Immature natural killer cell (primary cell): ENCODE measurements around the gene MAST4. TPM values are rescaled to one million over a fixed set of nuclear protein-coding genes. Genes with fewer than 3 reads are reported as not detected.
A peak's percentile ranks its signal among the peaks of the same experiment; 100 is the strongest.

Experiments
- DNase-seq, 3 donors: peaks; one replicate each; pipeline ENCODE4 v3.0.0; 2022; ENCODE audit warnings: mixed read lengths in 1 of 3
- H3K27ac Mint-ChIP-seq, 6 donors: one replicate each; pipeline ENCODE4 v1.8.0; 2020; ENCODE audit warnings: mixed read lengths in 6 of 6, mild to moderate bottlenecking in 5 of 6, inconsistent platforms in 4 of 6, moderate library complexity in 3 of 6
- H3K27me3 Mint-ChIP-seq, 3 donors: one replicate each; pipeline ENCODE4 v1.8.0; 2020 to 2021; ENCODE audit warnings: low read depth in 3 of 3, mild to moderate bottlenecking in 3 of 3, mixed read lengths in 3 of 3, moderate library complexity in 3 of 3, inconsistent platforms in 1 of 3
- H3K36me3 Mint-ChIP-seq, 3 donors: one replicate each; pipeline ENCODE4 v1.8.0; 2020; ENCODE audit warnings: mixed read lengths in 3 of 3, inconsistent platforms in 2 of 3, mild to moderate bottlenecking in 2 of 3
- H3K4me1 Mint-ChIP-seq, 2 donors: one replicate each; pipeline ENCODE4 v1.8.0; 2020; ENCODE audit warnings: inconsistent platforms in 2 of 2, mild to moderate bottlenecking in 2 of 2, mixed read lengths in 2 of 2, moderate library complexity in 1 of 2
- H3K4me3 Mint-ChIP-seq, 5 donors: one replicate each; pipeline ENCODE4 v1.8.0; 2020; ENCODE audit warnings: mild to moderate bottlenecking in 5 of 5, mixed read lengths in 5 of 5, inconsistent platforms in 3 of 5, moderate library complexity in 3 of 5
- H3K9me3 Mint-ChIP-seq, 6 donors: one replicate each; pipeline ENCODE4 v1.8.0; 2020; ENCODE audit warnings: mild to moderate bottlenecking in 6 of 6, mixed read lengths in 6 of 6, inconsistent platforms in 4 of 6, moderate library complexity in 3 of 6
- polyA plus RNA-seq, 3 donors: library from polyadenylated mRNA; unstranded; fragments of 300-500 nt; fragmentation: Illumina TruSeq; gene quantifications; one replicate each; pipeline ENCODE4 v1.2.3, GENCODE V29; 2021

MAST4 gene
- polyA plus RNA-seq, 3 donors from 2014 or later, result 0.51 to 2.8 (median 1.1) TPM

GRCh38 chr5:66573733-66574132, 22.5 kb upstream of the MAST4 start:
- H3K4me3 Mint-ChIP-seq, result no peak overlapping the region
- H3K27me3 Mint-ChIP-seq, result peaks cover 0 to 7% (median 2%) of the 10 kb centered on the region in 3 donors
- H3K36me3 Mint-ChIP-seq, result no peaks in the 10 kb centered on the region

DNA sequence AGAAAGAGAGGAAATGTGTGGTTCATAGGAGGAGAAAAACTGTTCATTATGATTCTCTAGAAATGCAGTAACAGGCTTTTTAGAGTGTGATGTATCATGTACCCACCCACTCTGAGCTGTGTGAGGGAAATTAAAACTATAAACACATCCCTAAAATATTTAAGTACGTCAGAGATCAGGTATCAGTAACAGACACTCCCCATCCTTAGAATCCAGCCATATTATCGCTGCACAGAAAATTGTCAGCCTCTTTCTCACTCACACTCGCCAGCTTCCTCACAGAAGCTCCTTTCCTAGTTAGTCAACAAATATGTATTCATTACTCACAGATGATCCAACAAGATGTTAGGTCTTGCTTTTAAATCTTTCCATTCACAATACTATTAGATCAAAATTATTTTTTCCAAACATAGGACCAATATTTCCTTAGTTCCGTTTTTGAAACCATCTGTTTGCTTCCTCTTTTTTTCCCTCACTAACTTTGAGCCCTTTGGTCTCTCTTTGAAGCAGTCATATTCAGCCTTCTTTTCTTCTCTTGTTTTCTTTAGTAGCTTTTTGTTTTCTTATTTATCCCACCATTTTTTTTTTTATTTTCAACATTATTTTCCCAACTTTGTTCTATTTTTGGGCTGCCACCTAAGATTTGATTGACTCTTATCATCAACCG, 13.6 kb upstream of the MAST4 start:
- Mint-ChIP-seq H3K4me1 (no peaks in the 10 kb centered on the region), H3K27me3 (peaks cover 0 to 5% (median 2%) of the 10 kb centered on the region in 3 donors), H3K27ac (no peak overlapping the region), H3K4me3 (no peak overlapping the region), H3K9me3 (peaks cover 0 to 1% (median 0%) of the 10 kb centered on the region in 6 donors), H3K36me3 (no peaks in the 10 kb centered on the region)
- no peak for DNase-seq

More at GRCh38 chr5:66573733-66574132, 22.5 kb upstream of the MAST4 start:
- no peak for DNase-seq
- Mint-ChIP-seq H3K27ac (no peak overlapping the region), H3K4me1 (no peaks in the 10 kb centered on the region), H3K9me3 (peaks cover 0 to 9% (median 0%) of the 10 kb centered on the region in 6 donors)

- no peaks in the 10 kb centered on the region for H3K36me3 Mint-ChIP-seq
- H3K9me3 Mint-ChIP-seq, result no peaks in the 10 kb centered on the region
- H3K27me3 Mint-ChIP-seq, result peaks cover 0 to 10% (median 2%) of the 10 kb centered on the region in 3 donors
Observed at GRCh38 chr5:66585291-66585690, 10.9 kb upstream of the MAST4 start.

GRCh38 chr5:66587771-66588170, 8.4 kb upstream of the MAST4 start:
- no peak for DNase-seq
- H3K4me3 Mint-ChIP-seq, result no peak overlapping the region
- H3K4me1 Mint-ChIP-seq, result no peaks in the 10 kb centered on the region
- H3K27ac Mint-ChIP-seq, result no peak overlapping the region
- no peaks in the 10 kb centered on the region for H3K36me3 Mint-ChIP-seq
- H3K9me3 Mint-ChIP-seq, result no peaks in the 10 kb centered on the region
- peaks cover 0 to 14% (median 4%) of the 10 kb centered on the region in 3 donors for H3K27me3 Mint-ChIP-seq

More at GRCh38 chr5:66585291-66585690, 10.9 kb upstream of the MAST4 start:
- no peaks in the 10 kb centered on the region for H3K4me1 Mint-ChIP-seq
- H3K4me3 Mint-ChIP-seq, result no peak overlapping the region
- no peak overlapping the region for H3K27ac Mint-ChIP-seq
- DNase-seq, result no peak

GRCh38 chr5:66596636-66597182, 516 bp downstream of the MAST4 start:
- peak overlapping the region in 3 of 5 donors; percentile 60 to 70 (median 65) for H3K4me3 Mint-ChIP-seq
- no peak overlapping the region for H3K27ac Mint-ChIP-seq
- peaks cover 0 to 3% (median 0%) of the 10 kb centered on the region in 6 donors for H3K9me3 Mint-ChIP-seq
- no peak for DNase-seq
- H3K4me1 Mint-ChIP-seq, result peaks cover 6 to 10% of the 10 kb centered on the region in 2 donors
- H3K36me3 Mint-ChIP-seq, result no peaks in the 10 kb centered on the region
- peaks cover 4 to 27% (median 23%) of the 10 kb centered on the region in 3 donors for H3K27me3 Mint-ChIP-seq

DNA sequence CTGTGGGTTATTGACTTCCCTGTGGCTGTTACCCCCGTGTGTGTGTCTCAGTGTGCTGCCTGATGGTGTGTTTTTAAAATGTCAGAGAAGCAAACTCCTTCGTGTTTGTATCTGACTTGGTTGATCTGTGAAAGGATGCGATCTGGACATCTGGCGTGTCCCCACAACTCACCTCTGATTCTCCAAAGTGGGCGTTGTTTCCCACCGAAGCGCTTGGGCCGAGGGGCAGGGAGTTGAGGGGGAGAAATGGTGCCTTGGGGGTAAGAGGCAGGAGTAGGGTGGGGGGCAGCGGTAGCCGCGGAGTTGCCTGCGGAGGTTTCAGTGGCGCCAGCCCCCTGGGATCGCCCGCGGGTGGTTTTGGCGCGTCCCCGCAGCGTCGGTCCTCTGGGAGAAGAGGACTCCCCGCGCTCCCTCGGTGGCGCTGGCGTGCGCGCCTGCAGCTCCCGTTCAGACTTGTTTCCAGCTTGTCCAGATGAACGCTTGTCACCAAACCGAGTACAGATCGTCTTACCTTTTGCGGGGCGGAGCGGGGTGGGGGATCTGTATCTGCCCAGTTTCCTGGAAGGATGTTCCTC, 1.1 kb downstream of the MAST4 start:
- Mint-ChIP-seq H3K27me3 (peaks cover 4 to 24% (median 21%) of the 10 kb centered on the region in 3 donors), H3K36me3 (no peaks in the 10 kb centered on the region), H3K27ac (no peak overlapping the region), H3K9me3 (peaks cover 0 to 5% (median 0%) of the 10 kb centered on the region in 6 donors), H3K4me1 (peaks cover 6 to 10% of the 10 kb centered on the region in 2 donors), H3K4me3 (peak overlapping the region; percentile 23 to 70 (median 60))
- DNase-seq, result no peak

- Mint-ChIP-seq H3K36me3 (no peaks in the 10 kb centered on the region), H3K27ac (no peak overlapping the region), H3K9me3 (peaks cover 0 to 5% (median 0%) of the 10 kb centered on the region in 6 donors), H3K4me1 (peaks cover 0 to 1% of the 10 kb centered on the region in 2 donors), H3K4me3 (no peak overlapping the region), H3K27me3 (peaks cover 4 to 10% (median 9%) of the 10 kb centered on the region in 3 donors)
- DNase-seq, result no peak
Observed at GRCh38 chr5:66602621-66603020, 6.4 kb downstream of the MAST4 start.

DNA sequence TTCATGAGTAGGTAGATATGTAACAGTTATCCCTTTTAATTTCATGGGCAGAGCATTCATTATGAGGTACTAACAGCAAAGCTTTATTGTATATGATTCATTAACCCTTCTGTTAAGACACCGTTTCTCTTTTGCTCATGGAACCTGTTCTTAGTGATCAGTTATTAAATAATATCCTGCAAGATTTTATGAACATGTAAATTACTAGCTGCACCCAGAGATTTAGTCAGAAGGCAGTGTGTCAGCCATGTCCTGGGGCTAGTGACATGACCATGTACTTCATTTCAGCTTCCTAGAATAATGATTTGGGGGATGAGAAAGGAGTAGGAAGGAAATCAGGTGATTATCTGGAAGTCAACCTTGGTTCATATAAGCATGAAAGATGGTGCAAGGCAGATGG, 7.0 kb downstream of the MAST4 start:
- DNase-seq, result no peak
- H3K4me1 Mint-ChIP-seq, result no peaks in the 10 kb centered on the region
- H3K4me3 Mint-ChIP-seq, result no peak overlapping the region
- no peaks in the 10 kb centered on the region for H3K36me3 Mint-ChIP-seq
- peaks cover 4 to 6% (median 5%) of the 10 kb centered on the region in 3 donors for H3K27me3 Mint-ChIP-seq
- H3K9me3 Mint-ChIP-seq, result peaks cover 0 to 5% (median 0%) of the 10 kb centered on the region in 6 donors
- H3K27ac Mint-ChIP-seq, result no peak overlapping the region

- Mint-ChIP-seq H3K36me3 (no peaks in the 10 kb centered on the region), H3K27me3 (peaks cover 0 to 3% (median 0%) of the 10 kb centered on the region in 3 donors), H3K27ac (no peak overlapping the region), H3K9me3 (peaks cover 0 to 2% (median 0%) of the 10 kb centered on the region in 6 donors), H3K4me1 (no peaks in the 10 kb centered on the region), H3K4me3 (no peak overlapping the region)
- no peak for DNase-seq
Observed at GRCh38 chr5:66603881-66604280, 7.7 kb downstream of the MAST4 start.

GRCh38 chr5:66606713-66607112, 10.5 kb downstream of the MAST4 start:
- peaks cover 0 to 2% (median 0%) of the 10 kb centered on the region in 6 donors for H3K9me3 Mint-ChIP-seq
- DNase-seq, result no peak
- peaks cover 0 to 2% (median 1%) of the 10 kb centered on the region in 3 donors for H3K27me3 Mint-ChIP-seq
- no peaks in the 10 kb centered on the region for H3K36me3 Mint-ChIP-seq
- H3K4me1 Mint-ChIP-seq, result no peaks in the 10 kb centered on the region
- no peak overlapping the region for H3K27ac Mint-ChIP-seq
- H3K4me3 Mint-ChIP-seq, result no peak overlapping the region

DNA sequence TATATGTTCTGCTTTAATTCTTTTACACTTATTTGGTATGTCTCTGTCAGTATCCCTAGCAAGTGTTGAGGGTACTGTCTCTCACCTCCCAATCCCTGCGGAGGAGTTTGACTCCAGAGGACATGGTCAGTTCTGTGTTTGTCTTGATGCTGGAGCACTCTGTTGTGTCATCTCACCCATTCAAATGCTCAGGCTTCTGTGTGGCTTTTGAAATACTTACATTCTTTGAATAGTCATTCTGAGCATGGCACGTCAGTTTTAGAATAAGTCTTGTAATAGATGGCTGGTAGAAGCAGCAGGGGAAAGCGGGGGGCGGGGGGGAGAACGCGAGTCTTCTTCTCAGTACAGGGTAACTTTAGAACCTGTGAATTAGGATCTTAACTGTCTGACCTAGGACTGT, 12.3 kb downstream of the MAST4 start:
- Mint-ChIP-seq H3K4me1 (no peaks in the 10 kb centered on the region), H3K9me3 (no peaks in the 10 kb centered on the region), H3K36me3 (no peaks in the 10 kb centered on the region), H3K27ac (no peak overlapping the region), H3K4me3 (no peak overlapping the region), H3K27me3 (peaks cover 0 to 2% (median 1%) of the 10 kb centered on the region in 3 donors)
- DNase-seq, result no peak

DNA sequence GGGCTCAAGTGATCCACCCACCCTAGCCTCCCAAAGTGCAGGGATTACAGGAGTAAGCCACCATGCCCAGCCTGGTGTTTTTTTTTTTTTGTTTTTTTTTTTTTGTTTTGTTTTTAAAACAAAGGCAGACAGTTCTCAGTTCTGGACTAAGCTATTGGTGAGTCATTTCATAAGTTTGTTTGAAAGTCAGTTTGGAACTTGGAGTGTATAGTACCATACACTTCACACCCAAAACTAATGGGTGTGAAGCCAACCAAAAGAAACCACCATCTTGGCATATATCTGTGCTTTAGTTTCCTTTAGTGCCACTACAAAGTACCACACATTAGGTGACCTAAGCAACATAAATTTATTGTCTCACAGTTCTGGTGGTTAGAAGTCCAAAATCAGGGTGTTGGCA, 13.4 kb downstream of the MAST4 start:
- Mint-ChIP-seq H3K27me3 (peaks cover 0 to 2% (median 1%) of the 10 kb centered on the region in 3 donors), H3K9me3 (no peaks in the 10 kb centered on the region), H3K4me3 (no peak overlapping the region), H3K4me1 (no peaks in the 10 kb centered on the region), H3K27ac (no peak overlapping the region), H3K36me3 (no peaks in the 10 kb centered on the region)
- no peak for DNase-seq

DNA sequence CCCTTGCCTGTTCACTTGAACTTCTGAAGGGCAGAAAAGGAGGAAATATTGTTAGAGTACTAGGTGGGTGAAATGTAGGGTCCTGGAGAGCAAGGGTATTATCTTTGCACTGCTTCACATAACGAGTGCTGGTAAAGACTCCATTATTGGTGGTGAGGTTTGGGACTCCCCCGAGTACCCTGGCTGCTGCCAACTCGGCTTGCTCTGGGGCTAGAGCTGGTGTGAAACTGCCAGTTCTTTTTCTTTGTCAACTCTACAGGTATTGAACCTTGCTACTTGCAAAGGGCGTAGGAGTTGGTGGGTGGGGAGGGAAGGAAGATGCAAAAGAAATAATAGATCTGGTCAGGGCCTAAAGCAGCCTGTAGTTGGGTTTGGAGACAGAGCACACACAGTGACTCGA, 16.0 kb downstream of the MAST4 start:
- Mint-ChIP-seq H3K4me3 (no peak overlapping the region), H3K36me3 (no peaks in the 10 kb centered on the region), H3K27ac (no peak overlapping the region), H3K9me3 (no peaks in the 10 kb centered on the region), H3K4me1 (peaks cover 0 to 7% of the 10 kb centered on the region in 2 donors), H3K27me3 (peaks cover 0 to 4% (median 1%) of the 10 kb centered on the region in 3 donors)
- no peak for DNase-seq

DNA sequence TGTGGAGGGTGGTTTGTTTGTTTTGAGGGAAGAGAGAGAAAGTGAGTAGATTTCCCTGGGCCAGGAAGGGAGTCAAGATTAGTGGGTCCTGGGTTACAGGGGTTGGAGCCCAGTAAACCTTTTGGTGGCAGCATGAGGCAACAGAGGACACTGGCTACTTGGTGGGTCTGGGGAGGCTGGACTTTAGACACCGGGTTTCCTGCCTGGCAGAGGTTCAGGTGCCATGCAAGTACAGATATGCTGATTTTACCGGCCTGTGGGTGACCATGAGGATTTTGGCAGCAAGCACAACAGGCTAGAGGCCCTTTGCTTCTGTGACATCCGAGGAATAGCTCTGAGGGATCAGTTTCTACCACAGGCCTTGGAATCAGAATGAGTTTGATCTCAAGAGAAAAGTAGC, 18.9 kb downstream of the MAST4 start:
- H3K4me3 Mint-ChIP-seq, result no peak overlapping the region
- peaks cover 0 to 2% (median 0%) of the 10 kb centered on the region in 3 donors for H3K27me3 Mint-ChIP-seq
- H3K4me1 Mint-ChIP-seq, result peaks cover 2 to 13% of the 10 kb centered on the region in 2 donors
- no peaks in the 10 kb centered on the region for H3K36me3 Mint-ChIP-seq
- no peak overlapping the region for H3K27ac Mint-ChIP-seq
- no peak for DNase-seq
- no peaks in the 10 kb centered on the region for H3K9me3 Mint-ChIP-seq
